Measurements from ENCODE around the gene TTC34. TPM values are rescaled to one million over a fixed set of nuclear protein-coding genes. Genes with fewer than 3 reads are reported as not detected.

The TTC34 gene
- polyA plus RNA-seq, 1 of the 3 experiments (the other 2 are of a cell fraction): 0.16 TPM

- POLR2A ChIA-PET: no interaction called here
- DNase-seq: no peak
- Histone ChIP-seq H3K4me1 (ENCODE audit: control insufficient read depth in 1 of 2, insufficient read depth in 2 of 2, low read depth in 1 of 2, low read length in 1 of 2) (no peaks in the 10 kb centered on the region), H3K9ac (no peak overlapping the region), H2AFZ (ENCODE audit: low read depth) (no peak overlapping the region), H3K36me3 (replicated peaks in 1 of 2; ENCODE audit: control insufficient read depth in 1 of 2, insufficient read depth in 2 of 2, low read length in 1 of 2) (no peaks in the 10 kb centered on the region), H3K79me2 (ENCODE audit: insufficient read depth) (no peaks in the 10 kb centered on the region), H3K4me3 (ENCODE audit: low read depth in 2 of 2, low read length in 1 of 2) (no peak overlapping the region), H3K4me2 (no peak overlapping the region), H4K20me1 (ENCODE audit: insufficient read depth) (no peaks in the 10 kb centered on the region), H3K27me3 (ENCODE audit: insufficient read depth) (peaks cover 21% of the 10 kb centered on the region; the same call in 1 of the 2 replicates), H3K9me2 (no peaks in the 10 kb centered on the region), H3K9me3 (no peaks in the 10 kb centered on the region), H3K27ac (ENCODE audit: low read depth in 2 of 2, low read length in 1 of 2) (no peak overlapping the region), H3F3A (replicated peaks; ENCODE audit: insufficient read depth) (no peaks in the 10 kb centered on the region)
- WGBS (ENCODE audit: low lambda C conversion rate): 10% methylated on average over 18 of the region's 25 CpGs
- CTCF ChIA-PET: no interaction called here
- TF ChIP-seq REST (IDR thresholded peaks at IDR 0.05; ENCODE audit: low read depth, low read length) (no peak), USF1 (IDR thresholded peaks at IDR 0.05; ENCODE audit: borderline replicate concordance, low read depth) (no peak), ZBTB33 (IDR thresholded peaks at IDR 0.05; ENCODE audit: borderline replicate concordance, low read depth) (no peak), RXRA (IDR thresholded peaks at IDR 0.05; ENCODE audit: borderline replicate concordance, low read depth) (no peak), SMC3 (IDR thresholded peaks at IDR 0.05; ENCODE audit: low read depth, low read length) (no peak), RCOR1 (IDR thresholded peaks at IDR 0.05; ENCODE audit: low read length) (no peak)
Observed at GRCh38 chr1:2805801-2806430, 4.4 kb upstream of the TTC34 start.

- no peaks in the 10 kb centered on the region for H4K20me1 ChIP-seq (ENCODE audit: insufficient read depth)
- no peak for DNase-seq
- CTCF ChIA-PET: interaction anchor here (1.0 to 1.8 kb wide), 3 partner anchors 10 to 390 kb away, joined by 4 to 8 read pairs (median 4); no protein-coding TSS in a partner anchor
- 10% methylated on average over 2 of the region's 19 CpGs for WGBS (ENCODE audit: low lambda C conversion rate)
- H3K4me1 ChIP-seq (ENCODE audit: control insufficient read depth in 1 of 2, insufficient read depth in 2 of 2, low read depth in 1 of 2, low read length in 1 of 2): no peaks in the 10 kb centered on the region
- H3K4me3 ChIP-seq (ENCODE audit: low read depth in 2 of 2, low read length in 1 of 2): no peak overlapping the region
- no peaks in the 10 kb centered on the region for H3F3A ChIP-seq (replicated peaks; ENCODE audit: insufficient read depth)
- POLR2A ChIA-PET: no interaction called here
- H3K4me2 ChIP-seq: no peak overlapping the region
- TF ChIP-seq USF2 (IDR thresholded peaks at IDR 0.05; ENCODE audit: borderline replicate concordance, low read depth, low read length) (no peak), GABPA (IDR thresholded peaks at IDR 0.05; ENCODE audit: low read depth) (no peak), RAD21 (IDR thresholded peaks at IDR 0.05; ENCODE audit: low read length) (no peak)
- no peak overlapping the region for H2AFZ ChIP-seq (ENCODE audit: low read depth)
- no peaks in the 10 kb centered on the region for H3K9me3 ChIP-seq
- no peaks in the 10 kb centered on the region for H3K79me2 ChIP-seq (ENCODE audit: insufficient read depth)
- H3K27me3 ChIP-seq (ENCODE audit: insufficient read depth): peaks cover 21% of the 10 kb centered on the region; the same call in 1 of the 2 replicates
- H3K9ac ChIP-seq: no peak overlapping the region
- no peaks in the 10 kb centered on the region for H3K9me2 ChIP-seq
- no peak overlapping the region for H3K27ac ChIP-seq (ENCODE audit: low read depth in 2 of 2, low read length in 1 of 2)
- H3K36me3 ChIP-seq (replicated peaks in 1 of 2; ENCODE audit: control insufficient read depth in 1 of 2, insufficient read depth in 2 of 2, low read length in 1 of 2): no peaks in the 10 kb centered on the region
Observed at GRCh38 chr1:2804628-2805351, 3.3 kb upstream of the TTC34 start.
